ENCODE data around the gene TNFRSF19. TPM values are rescaled to one million over a fixed set of nuclear protein-coding genes. Genes with fewer than 3 reads are reported as not detected.

The TNFRSF19 gene
- total and polyA plus RNA-seq, 2 of the 13 experiments (the other 11 are each of a cell fraction or from before 2014, with no cell fraction given): 75.3 to 77.7 TPM

DNA sequence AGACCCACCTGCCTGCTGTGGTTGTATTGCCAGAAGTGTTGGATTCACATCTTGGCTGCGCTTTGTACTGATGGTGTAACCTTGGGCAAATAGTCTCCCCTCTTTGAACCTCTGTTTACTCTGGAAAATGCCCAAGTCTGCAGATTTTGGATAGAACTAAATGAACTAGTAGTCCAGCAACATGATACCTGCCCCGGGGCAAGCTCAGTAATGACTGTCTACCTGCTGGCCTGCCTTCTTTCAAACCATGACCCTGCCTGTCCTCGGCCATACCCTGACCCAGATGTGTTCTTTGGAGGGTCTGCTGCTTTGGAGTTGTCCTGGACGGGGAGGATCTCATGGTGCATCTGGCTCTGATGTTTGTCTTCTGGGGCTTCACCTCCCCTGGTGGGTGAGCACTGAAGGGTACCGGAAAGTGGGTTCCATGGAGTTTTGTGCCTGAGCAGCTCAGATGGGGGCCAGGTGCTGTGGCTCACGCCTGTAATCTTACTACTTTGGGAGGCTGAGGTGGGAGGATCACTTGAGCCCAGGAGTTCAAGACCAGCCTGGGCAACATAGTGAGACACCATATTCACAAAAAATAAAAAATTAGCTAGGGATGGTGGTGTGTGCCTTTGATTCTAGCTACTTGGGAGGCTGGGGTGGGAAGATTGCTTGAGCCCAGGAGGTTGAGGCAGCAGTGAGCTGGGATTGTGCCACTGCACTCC is 59.5 kb downstream of the TNFRSF19 start (continued):
- TF ChIP-seq, protein P1, sequence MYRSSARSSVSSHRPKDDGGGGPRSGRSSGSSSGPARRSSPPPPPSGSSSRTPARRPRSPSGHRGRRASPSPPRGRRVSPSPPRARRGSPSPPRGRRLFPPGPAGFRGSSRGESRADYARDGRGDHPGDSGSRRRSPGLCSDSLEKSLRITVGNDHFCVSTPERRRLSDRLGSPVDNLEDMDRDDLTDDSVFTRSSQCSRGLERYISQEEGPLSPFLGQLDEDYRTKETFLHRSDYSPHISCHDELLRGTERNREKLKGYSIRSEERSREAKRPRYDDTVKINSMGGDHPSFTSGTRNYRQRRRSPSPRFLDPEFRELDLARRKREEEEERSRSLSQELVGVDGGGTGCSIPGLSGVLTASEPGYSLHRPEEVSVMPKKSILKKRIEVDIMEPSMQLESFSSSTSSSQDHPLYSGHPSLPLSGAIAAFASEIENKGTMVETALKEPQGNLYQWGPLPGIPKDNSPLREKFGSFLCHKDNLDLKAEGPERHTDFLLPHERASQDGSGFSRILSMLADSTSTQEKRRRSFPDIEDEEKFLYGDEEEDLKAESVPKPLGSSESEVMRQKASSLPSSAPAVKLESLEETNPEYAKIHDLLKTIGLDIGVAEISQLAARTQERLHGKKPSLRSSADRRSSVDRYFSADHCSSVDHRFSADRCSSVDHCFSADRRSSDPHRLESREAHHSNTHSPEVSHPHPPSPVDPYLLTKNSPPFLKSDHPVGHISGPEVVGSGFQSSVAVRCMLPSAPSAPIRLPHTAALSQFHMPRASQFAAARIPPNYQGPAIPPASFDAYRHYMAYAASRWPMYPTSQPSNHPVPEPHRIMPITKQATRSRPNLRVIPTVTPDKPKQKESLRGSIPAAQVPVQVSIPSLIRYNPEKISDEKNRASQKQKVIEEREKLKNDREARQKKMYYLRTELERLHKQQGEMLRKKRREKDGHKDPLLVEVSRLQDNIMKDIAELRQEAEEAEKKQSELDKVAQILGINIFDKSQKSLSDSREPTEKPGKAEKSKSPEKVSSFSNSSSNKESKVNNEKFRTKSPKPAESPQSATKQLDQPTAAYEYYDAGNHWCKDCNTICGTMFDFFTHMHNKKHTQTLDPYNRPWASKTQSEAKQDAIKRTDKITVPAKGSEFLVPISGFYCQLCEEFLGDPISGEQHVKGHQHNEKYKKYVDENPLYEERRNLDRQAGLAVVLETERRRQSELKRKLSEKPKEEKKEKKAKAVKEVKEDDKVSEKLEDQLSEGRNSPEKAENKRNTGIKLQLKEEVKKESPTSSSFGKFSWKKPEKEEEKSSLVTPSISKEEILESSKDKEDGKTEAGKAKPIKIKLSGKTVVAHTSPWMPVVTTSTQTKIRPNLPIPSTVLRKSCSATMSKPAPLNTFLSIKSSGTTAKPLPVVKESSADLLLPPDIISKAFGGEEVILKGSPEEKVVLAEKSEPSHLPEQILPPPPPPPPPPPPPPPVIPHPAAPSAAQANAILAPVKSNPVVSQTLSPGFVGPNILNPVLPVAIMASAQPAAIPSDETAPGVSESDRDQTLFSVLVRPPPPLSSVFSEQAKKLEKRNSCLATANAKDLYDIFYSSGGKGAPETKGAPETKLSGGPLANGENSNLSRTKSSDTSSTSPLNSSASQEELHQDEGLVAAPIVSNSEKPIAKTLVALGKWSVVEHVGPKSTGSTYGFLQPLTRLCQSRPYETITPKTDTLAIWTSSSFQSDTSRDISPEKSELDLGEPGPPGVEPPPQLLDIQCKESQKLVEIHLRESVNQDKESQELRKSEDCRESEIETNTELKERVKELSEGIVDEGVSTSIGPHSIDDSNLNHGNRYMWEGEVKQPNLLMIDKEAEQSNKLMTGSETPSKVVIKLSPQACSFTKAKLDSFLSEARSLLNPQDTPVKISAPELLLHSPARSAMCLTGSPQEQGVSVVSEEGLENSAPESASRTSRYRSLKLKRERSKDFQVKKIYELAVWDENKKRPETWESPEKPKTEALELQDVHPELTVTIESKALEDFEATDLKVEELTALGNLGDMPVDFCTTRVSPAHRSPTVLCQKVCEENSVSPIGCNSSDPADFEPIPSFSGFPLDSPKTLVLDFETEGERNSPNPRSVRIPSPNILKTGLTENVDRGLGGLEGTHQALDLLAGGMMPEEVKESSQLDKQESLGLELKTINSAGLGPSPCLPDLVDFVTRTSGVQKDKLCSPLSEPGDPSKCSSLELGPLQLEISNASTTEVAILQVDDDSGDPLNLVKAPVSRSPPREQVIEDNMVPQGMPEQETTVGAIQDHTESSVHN (CRISPR knock-in tag; IDR thresholded peaks at IDR 0.05): 0 out of 2 replicates have a peak, but pooled peaks have one; percentile 6
- TF ChIP-seq, protein P2, sequence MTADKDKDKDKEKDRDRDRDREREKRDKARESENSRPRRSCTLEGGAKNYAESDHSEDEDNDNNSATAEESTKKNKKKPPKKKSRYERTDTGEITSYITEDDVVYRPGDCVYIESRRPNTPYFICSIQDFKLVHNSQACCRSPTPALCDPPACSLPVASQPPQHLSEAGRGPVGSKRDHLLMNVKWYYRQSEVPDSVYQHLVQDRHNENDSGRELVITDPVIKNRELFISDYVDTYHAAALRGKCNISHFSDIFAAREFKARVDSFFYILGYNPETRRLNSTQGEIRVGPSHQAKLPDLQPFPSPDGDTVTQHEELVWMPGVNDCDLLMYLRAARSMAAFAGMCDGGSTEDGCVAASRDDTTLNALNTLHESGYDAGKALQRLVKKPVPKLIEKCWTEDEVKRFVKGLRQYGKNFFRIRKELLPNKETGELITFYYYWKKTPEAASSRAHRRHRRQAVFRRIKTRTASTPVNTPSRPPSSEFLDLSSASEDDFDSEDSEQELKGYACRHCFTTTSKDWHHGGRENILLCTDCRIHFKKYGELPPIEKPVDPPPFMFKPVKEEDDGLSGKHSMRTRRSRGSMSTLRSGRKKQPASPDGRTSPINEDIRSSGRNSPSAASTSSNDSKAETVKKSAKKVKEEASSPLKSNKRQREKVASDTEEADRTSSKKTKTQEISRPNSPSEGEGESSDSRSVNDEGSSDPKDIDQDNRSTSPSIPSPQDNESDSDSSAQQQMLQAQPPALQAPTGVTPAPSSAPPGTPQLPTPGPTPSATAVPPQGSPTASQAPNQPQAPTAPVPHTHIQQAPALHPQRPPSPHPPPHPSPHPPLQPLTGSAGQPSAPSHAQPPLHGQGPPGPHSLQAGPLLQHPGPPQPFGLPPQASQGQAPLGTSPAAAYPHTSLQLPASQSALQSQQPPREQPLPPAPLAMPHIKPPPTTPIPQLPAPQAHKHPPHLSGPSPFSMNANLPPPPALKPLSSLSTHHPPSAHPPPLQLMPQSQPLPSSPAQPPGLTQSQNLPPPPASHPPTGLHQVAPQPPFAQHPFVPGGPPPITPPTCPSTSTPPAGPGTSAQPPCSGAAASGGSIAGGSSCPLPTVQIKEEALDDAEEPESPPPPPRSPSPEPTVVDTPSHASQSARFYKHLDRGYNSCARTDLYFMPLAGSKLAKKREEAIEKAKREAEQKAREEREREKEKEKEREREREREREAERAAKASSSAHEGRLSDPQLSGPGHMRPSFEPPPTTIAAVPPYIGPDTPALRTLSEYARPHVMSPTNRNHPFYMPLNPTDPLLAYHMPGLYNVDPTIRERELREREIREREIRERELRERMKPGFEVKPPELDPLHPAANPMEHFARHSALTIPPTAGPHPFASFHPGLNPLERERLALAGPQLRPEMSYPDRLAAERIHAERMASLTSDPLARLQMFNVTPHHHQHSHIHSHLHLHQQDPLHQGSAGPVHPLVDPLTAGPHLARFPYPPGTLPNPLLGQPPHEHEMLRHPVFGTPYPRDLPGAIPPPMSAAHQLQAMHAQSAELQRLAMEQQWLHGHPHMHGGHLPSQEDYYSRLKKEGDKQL (CRISPR knock-in tag; IDR thresholded peaks at IDR 0.05; ENCODE audit: low read depth): peak; percentile 90
- TF ChIP-seq, protein P3, sequence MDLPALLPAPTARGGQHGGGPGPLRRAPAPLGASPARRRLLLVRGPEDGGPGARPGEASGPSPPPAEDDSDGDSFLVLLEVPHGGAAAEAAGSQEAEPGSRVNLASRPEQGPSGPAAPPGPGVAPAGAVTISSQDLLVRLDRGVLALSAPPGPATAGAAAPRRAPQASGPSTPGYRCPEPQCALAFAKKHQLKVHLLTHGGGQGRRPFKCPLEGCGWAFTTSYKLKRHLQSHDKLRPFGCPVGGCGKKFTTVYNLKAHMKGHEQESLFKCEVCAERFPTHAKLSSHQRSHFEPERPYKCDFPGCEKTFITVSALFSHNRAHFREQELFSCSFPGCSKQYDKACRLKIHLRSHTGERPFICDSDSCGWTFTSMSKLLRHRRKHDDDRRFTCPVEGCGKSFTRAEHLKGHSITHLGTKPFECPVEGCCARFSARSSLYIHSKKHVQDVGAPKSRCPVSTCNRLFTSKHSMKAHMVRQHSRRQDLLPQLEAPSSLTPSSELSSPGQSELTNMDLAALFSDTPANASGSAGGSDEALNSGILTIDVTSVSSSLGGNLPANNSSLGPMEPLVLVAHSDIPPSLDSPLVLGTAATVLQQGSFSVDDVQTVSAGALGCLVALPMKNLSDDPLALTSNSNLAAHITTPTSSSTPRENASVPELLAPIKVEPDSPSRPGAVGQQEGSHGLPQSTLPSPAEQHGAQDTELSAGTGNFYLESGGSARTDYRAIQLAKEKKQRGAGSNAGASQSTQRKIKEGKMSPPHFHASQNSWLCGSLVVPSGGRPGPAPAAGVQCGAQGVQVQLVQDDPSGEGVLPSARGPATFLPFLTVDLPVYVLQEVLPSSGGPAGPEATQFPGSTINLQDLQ (CRISPR knock-in tag; IDR thresholded peaks at IDR 0.05): no peak
- TF ChIP-seq MIER3 (CRISPR knock-in tag; IDR thresholded peaks at IDR 0.05; ENCODE audit: borderline replicate concordance): peak; percentile 65; the same call in 1 of the 2 replicates
- no peak for TF ChIP-seq ZNF251 (CRISPR knock-in tag; IDR thresholded peaks at IDR 0.05)
- no peak for TF ChIP-seq YEATS2 (CRISPR knock-in tag; IDR thresholded peaks at IDR 0.05; ENCODE audit: borderline replicate concordance)
- TF ChIP-seq, protein P4, sequence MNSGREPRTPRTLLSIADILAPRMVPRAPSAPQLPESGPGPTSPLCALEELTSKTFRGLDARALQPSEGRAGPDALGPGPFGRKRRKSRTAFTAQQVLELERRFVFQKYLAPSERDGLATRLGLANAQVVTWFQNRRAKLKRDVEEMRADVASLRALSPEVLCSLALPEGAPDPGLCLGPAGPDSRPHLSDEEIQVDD (CRISPR knock-in tag; IDR thresholded peaks at IDR 0.05; ENCODE audit: borderline replicate concordance): no peak
